BLaER1 treated with 17β-estradiol and CSF1 and Interleukin-3, amounts not matched to agents 10 nM and 100 nM (cell line): Measurements from ENCODE around the gene ACOX3.
"Not testable (repeated sequence)": the region's sequence is repeated elsewhere in the genome, so short reads cannot be mapped to it uniquely, and the experiment has no call there.

Experiments
- H3K27ac ChIP-seq, 11 experiments: shearing (Covaris generic); formaldehyde crosslinking; 2 replicates each; pipeline ENCODE4 v1.8.1; 2022
- H3K27me3 ChIP-seq, 11 experiments: shearing (Covaris generic); formaldehyde crosslinking; 2 replicates each; pipeline ENCODE4 v1.8.1; 2022
- H3K36me3 ChIP-seq, 11 experiments: shearing (Covaris generic); formaldehyde crosslinking; 2 replicates each; pipeline ENCODE4 v1.8.1; 2022
- H3K4me1 ChIP-seq, 10 experiments: shearing (Covaris generic); formaldehyde crosslinking; 2 replicates each; pipeline ENCODE4 v1.8.1; 2022
- H3K4me2 ChIP-seq, 11 experiments: shearing (Covaris generic); formaldehyde crosslinking; 2 replicates each; pipeline ENCODE4 v1.8.1; 2022
- H3K4me3 ChIP-seq, 10 experiments: shearing (Covaris generic); formaldehyde crosslinking; 2 replicates each; pipeline ENCODE4 v1.8.1; 2022
- H3K9ac ChIP-seq, 11 experiments: shearing (Covaris generic); formaldehyde crosslinking; 2 replicates each; pipeline ENCODE4 v1.8.1; 2022
- H3K9me3 ChIP-seq, 11 experiments: shearing (Covaris generic); formaldehyde crosslinking; replicated peaks in 1 of 11; 2 replicates each; pipeline ENCODE4 v1.8.1; 2022
- H4K20me1 ChIP-seq, 11 experiments: shearing (Covaris generic); formaldehyde crosslinking; 2 replicates each; pipeline ENCODE4 v1.8.1; 2022
- Cebpa-rat ChIP-seq, 11 experiments: shearing (Covaris generic); IDR thresholded peaks; 2 replicates each; pipeline ENCODE4 v1.8.1; 2022

ACOX3 gene

GRCh38 chr4:8391972-8392371 is 48.6 kb downstream of the ACOX3 start:
- peak overlapping the region in 8 of 11 experiments; percentile 9 to 83 (median 64); a peak in 13 of 22 replicates for H3K9ac ChIP-seq
- H3K9me3 ChIP-seq, result no peaks in the 10 kb centered on the region
- H4K20me1 ChIP-seq, result peaks cover 0 to 6% (median 0%) of the 10 kb centered on the region in 11 experiments; a peak in 2 of 22 replicates
- H3K4me1 ChIP-seq, result peaks cover 56 to 99% (median 98%) of the 10 kb centered on the region in 10 experiments
- H3K4me2 ChIP-seq, result peak overlapping the region; percentile 65 to 99 (median 93)
- peak overlapping the region in 10 of 11 experiments; percentile 38 to 92 (median 70); a peak in 18 of 22 replicates for H3K27ac ChIP-seq
- peaks cover 0 to 33% (median 0%) of the 10 kb centered on the region in 11 experiments; a peak in 5 of 22 replicates for H3K27me3 ChIP-seq
- H3K4me3 ChIP-seq, result no peak overlapping the region
- peaks cover 0 to 21% (median 0%) of the 10 kb centered on the region in 11 experiments; a peak in 6 of 22 replicates for H3K36me3 ChIP-seq
- peak in 8 of 11 experiments; percentile 49 to 98 (median 90); a peak in 14 of 22 replicates for TF ChIP-seq Cebpa-rat (IDR thresholded peaks at IDR 0.05)

GRCh38 chr4:8391071-8391470 is 49.5 kb downstream of the ACOX3 start:
- H3K27me3 ChIP-seq, result peaks cover 0 to 24% (median 0%) of the 10 kb centered on the region in 11 experiments; a peak in 5 of 22 replicates
- TF ChIP-seq Cebpa-rat (IDR thresholded peaks at IDR 0.05), result no peak
- peaks cover 65 to 99% (median 98%) of the 10 kb centered on the region in 10 experiments for H3K4me1 ChIP-seq
- no peaks in the 10 kb centered on the region for H3K9me3 ChIP-seq
- peaks cover 0 to 21% (median 0%) of the 10 kb centered on the region in 11 experiments; a peak in 6 of 22 replicates for H3K36me3 ChIP-seq
- peak overlapping the region in 8 of 11 experiments; percentile 9 to 82 (median 56); a peak in 12 of 22 replicates for H3K9ac ChIP-seq
- peak overlapping the region in 9 of 11 experiments; percentile 46 to 92 (median 72); a peak in 16 of 22 replicates for H3K27ac ChIP-seq
- no peak overlapping the region; a peak in 1 of 20 replicates for H3K4me3 ChIP-seq
- H4K20me1 ChIP-seq, result peaks cover 0 to 6% (median 0%) of the 10 kb centered on the region in 11 experiments; a peak in 2 of 22 replicates
- H3K4me2 ChIP-seq, result peak overlapping the region; percentile 65 to 99 (median 93)

- Histone ChIP-seq H3K4me2 (peak overlapping the region; percentile 47 to 99 (median 93)), H3K36me3 (peaks cover 0 to 21% (median 0%) of the 10 kb centered on the region in 11 experiments; a peak in 6 of 22 replicates), H3K9me3 (no peaks in the 10 kb centered on the region), H3K4me1 (peaks cover 70 to 99% (median 98%) of the 10 kb centered on the region in 10 experiments), H3K9ac (peak overlapping the region in 8 of 11 experiments; percentile 18 to 82 (median 59); a peak in 11 of 22 replicates), H3K27me3 (peaks cover 0 to 20% (median 0%) of the 10 kb centered on the region in 11 experiments; a peak in 5 of 22 replicates), H4K20me1 (peaks cover 0 to 6% (median 0%) of the 10 kb centered on the region in 11 experiments; a peak in 2 of 22 replicates), H3K4me3 (no peak overlapping the region), H3K27ac (peak overlapping the region in 9 of 11 experiments; percentile 15 to 92 (median 68); a peak in 14 of 22 replicates)
- TF ChIP-seq Cebpa-rat (IDR thresholded peaks at IDR 0.05), result no peak
Measured at GRCh38 chr4:8390577-8390976, 49.9 kb downstream of the ACOX3 start.

GRCh38 chr4:8388528-8388870 is 52.0 kb downstream of the ACOX3 start:
- TF ChIP-seq Cebpa-rat (IDR thresholded peaks at IDR 0.05), result no peak
- H3K4me3 ChIP-seq, result peak overlapping the region in 3 of 10 experiments; percentile 29 to 53 (median 36); a peak in 4 of 20 replicates
- H3K36me3 ChIP-seq, result peaks cover 0 to 21% (median 0%) of the 10 kb centered on the region in 11 experiments; a peak in 7 of 22 replicates
- peaks cover 0 to 11% (median 0%) of the 10 kb centered on the region in 11 experiments; a peak in 4 of 22 replicates for H3K27me3 ChIP-seq
- H3K27ac ChIP-seq, result peak overlapping the region in 6 of 11 experiments; percentile 38 to 92 (median 89); a peak in 12 of 22 replicates
- H3K4me2 ChIP-seq, result peak overlapping the region; percentile 11 to 99 (median 93); a peak in 19 of 22 replicates
- peak overlapping the region in 6 of 11 experiments; percentile 24 to 83 (median 80); a peak in 12 of 22 replicates for H3K9ac ChIP-seq
- peaks cover 76 to 100% (median 100%) of the 10 kb centered on the region in 10 experiments for H3K4me1 ChIP-seq
- H3K9me3 ChIP-seq, result no peaks in the 10 kb centered on the region
- no peaks in the 10 kb centered on the region; a peak in 1 of 22 replicates for H4K20me1 ChIP-seq

GRCh38 chr4:8387615-8388527 is 52.7 kb downstream of the ACOX3 start:
- Histone ChIP-seq H3K36me3 (peaks cover 0 to 21% (median 0%) of the 10 kb centered on the region in 11 experiments; a peak in 7 of 22 replicates), H3K9me3 (no peaks in the 10 kb centered on the region), H3K4me2 (peak overlapping the region; percentile 11 to 99 (median 93); a peak in 20 of 22 replicates), H3K27me3 (peaks cover 0 to 14% (median 0%) of the 10 kb centered on the region in 11 experiments; a peak in 4 of 22 replicates), H4K20me1 (no peaks in the 10 kb centered on the region; a peak in 1 of 22 replicates), H3K4me3 (peak overlapping the region in 3 of 10 experiments; percentile 29 to 53 (median 36); a peak in 5 of 20 replicates), H3K4me1 (peaks cover 76 to 100% (median 100%) of the 10 kb centered on the region in 10 experiments), H3K9ac (peak overlapping the region in 6 of 11 experiments; percentile 24 to 83 (median 80); a peak in 10 of 22 replicates), H3K27ac (peak overlapping the region in 6 of 11 experiments; percentile 38 to 92 (median 89); a peak in 12 of 22 replicates)
- TF ChIP-seq Cebpa-rat (IDR thresholded peaks at IDR 0.05), result no peak

GRCh38 chr4:8387194-8387593 is 53.3 kb downstream of the ACOX3 start:
- Histone ChIP-seq H3K27ac (peak overlapping the region in 8 of 11 experiments; percentile 76 to 92 (median 84); a peak in 15 of 22 replicates), H3K27me3 (peaks cover 0 to 18% (median 0%) of the 10 kb centered on the region in 11 experiments; a peak in 4 of 22 replicates), H3K4me2 (peak overlapping the region; percentile 68 to 99 (median 93); a peak in 21 of 22 replicates), H3K9ac (peak overlapping the region in 7 of 11 experiments; percentile 58 to 83 (median 79); a peak in 12 of 22 replicates), H3K4me3 (peak overlapping the region in 3 of 10 experiments; percentile 29 to 53 (median 36); a peak in 6 of 20 replicates), H4K20me1 (no peaks in the 10 kb centered on the region; a peak in 1 of 22 replicates), H3K9me3 (no peaks in the 10 kb centered on the region), H3K36me3 (peaks cover 0 to 19% (median 0%) of the 10 kb centered on the region in 11 experiments; a peak in 7 of 22 replicates), H3K4me1 (peaks cover 76 to 100% (median 99%) of the 10 kb centered on the region in 10 experiments)
- TF ChIP-seq Cebpa-rat (IDR thresholded peaks at IDR 0.05), result no peak

GRCh38 chr4:8386731-8387130 is 53.8 kb downstream of the ACOX3 start:
- H3K4me3 ChIP-seq, result peak overlapping the region; percentile 17 to 53 (median 33); a peak in 19 of 20 replicates
- no peak for TF ChIP-seq Cebpa-rat (IDR thresholded peaks at IDR 0.05)
- H3K27me3 ChIP-seq, result peaks cover 0 to 18% (median 0%) of the 10 kb centered on the region in 11 experiments; a peak in 4 of 22 replicates
- peak overlapping the region in 10 of 11 experiments; percentile 2 to 92 (median 81); a peak in 19 of 22 replicates for H3K27ac ChIP-seq
- H3K9me3 ChIP-seq, result no peaks in the 10 kb centered on the region
- no peaks in the 10 kb centered on the region; a peak in 1 of 22 replicates for H4K20me1 ChIP-seq
- H3K4me2 ChIP-seq, result peak overlapping the region; percentile 68 to 99 (median 93)
- H3K4me1 ChIP-seq, result peaks cover 76 to 100% (median 99%) of the 10 kb centered on the region in 10 experiments
- H3K9ac ChIP-seq, result peak overlapping the region in 10 of 11 experiments; percentile 24 to 83 (median 68); a peak in 17 of 22 replicates
- H3K36me3 ChIP-seq, result peaks cover 0 to 16% (median 0%) of the 10 kb centered on the region in 11 experiments; a peak in 6 of 22 replicates

GRCh38 chr4:8386131-8386530 is 54.4 kb downstream of the ACOX3 start:
- Histone ChIP-seq H3K36me3 (peaks cover 0 to 16% (median 0%) of the 10 kb centered on the region in 11 experiments; a peak in 6 of 22 replicates), H3K4me2 (peak overlapping the region; percentile 68 to 99 (median 93)), H3K9ac (peak overlapping the region in 10 of 11 experiments; percentile 24 to 83 (median 68); a peak in 18 of 22 replicates), H3K4me1 (peaks cover 74 to 100% (median 99%) of the 10 kb centered on the region in 10 experiments), H3K27me3 (peaks cover 0 to 18% (median 0%) of the 10 kb centered on the region in 11 experiments; a peak in 4 of 22 replicates), H3K27ac (peak overlapping the region in 10 of 11 experiments; percentile 52 to 92 (median 81); a peak in 20 of 22 replicates), H3K4me3 (peak overlapping the region; percentile 17 to 53 (median 33))
- H3K9me3 ChIP-seq, H4K20me1 ChIP-seq: not testable (repeated sequence)
